CD14-positive monocyte (primary cell): Measurements from ENCODE around the gene HNRNPUL1. TPM values are rescaled to one million over a fixed set of nuclear protein-coding genes. Genes with fewer than 3 reads are reported as not detected.

ENCODE experiments used
- DNase-seq, 3 donors: peaks; one replicate each; pipeline ENCODE4 v3.0.0-alpha.2; 2011 to 2022
- H2AFZ ChIP-seq: 2 replicates; pipeline ENCODE4 v1.6.0; 2012; ENCODE audit warnings: mild to moderate bottlenecking, low read depth, low read length, inconsistent platforms; ENCODE audit not compliant: insufficient read depth, poor library complexity, severe bottlenecking
- H3K27ac ChIP-seq, 2 donors: 1 replicate in 1 of 2; 2 replicates in 1 of 2; pipeline ENCODE4 v1.5.1; 2012 to 2013; ENCODE audit warnings: low read length in 2 of 2, control low read depth in 1 of 2, inconsistent platforms in 1 of 2, low read depth in 1 of 2, mild to moderate bottlenecking in 1 of 2
- H3K27me3 ChIP-seq, 2 donors: one replicate each; pipeline versions ENCODE4 v1.6.0 to v1.6.1; 2011 to 2013; ENCODE audit warnings: low read length in 2 of 2; ENCODE audit not compliant: control insufficient read depth in 2 of 2, insufficient read depth in 2 of 2
- H3K36me3 ChIP-seq, 2 donors: replicated peaks in 1 of 2; 1 replicate in 1 of 2; 2 replicates in 1 of 2; pipeline versions ENCODE4 v1.5.1 to v1.6.1; 2012 to 2013; ENCODE audit warnings: low read length in 2 of 2, control low read depth in 1 of 2, inconsistent platforms in 1 of 2, mild to moderate bottlenecking in 1 of 2; ENCODE audit not compliant: insufficient read depth in 2 of 2, control insufficient read depth in 1 of 2
- H3K4me1 ChIP-seq, 2 donors: 1 replicate in 1 of 2; 2 replicates in 1 of 2; pipeline versions ENCODE4 v1.5.1 to v1.6.1; 2012 to 2013; ENCODE audit warnings: low read length in 2 of 2, control low read depth in 1 of 2, inconsistent platforms in 1 of 2, mild to moderate bottlenecking in 1 of 2, moderate library complexity in 1 of 2; ENCODE audit not compliant: insufficient read depth in 2 of 2, control insufficient read depth in 1 of 2
- H3K4me2 ChIP-seq: replicated peaks from 2 replicates; pipeline ENCODE3; 2012; ENCODE audit warnings: low read length, moderate library complexity, mild to moderate bottlenecking; ENCODE audit not compliant: poor library complexity, severe bottlenecking; ENCODE audit errors: extremely low read depth
- H3K4me3 ChIP-seq, 3 experiments: fragments of 200-600 bp in 1 of 3; sonication (generic) in 1 of 3; replicated peaks in 1 of 3; 1 replicate in 2 of 3; 2 replicates in 1 of 3; pipeline ENCODE4 v1.5.1; 2011 to 2013; ENCODE audit warnings: low read length in 3 of 3, mild to moderate bottlenecking in 3 of 3, control low read depth in 2 of 3, low read depth in 2 of 3, inconsistent platforms in 1 of 3, moderate library complexity in 1 of 3
- H3K79me2 ChIP-seq: 2 replicates; pipeline ENCODE4 v1.6.0; 2012; ENCODE audit warnings: mild to moderate bottlenecking, control low read depth, inconsistent platforms, low read length, moderate library complexity; ENCODE audit not compliant: insufficient read depth
- H3K9ac ChIP-seq: 2 replicates; pipeline ENCODE4 v1.6.0; 2017; ENCODE audit warnings: low read length, mild to moderate bottlenecking; ENCODE audit not compliant: insufficient read depth, poor library complexity, severe bottlenecking
- H3K9me3 ChIP-seq, 2 donors: replicated peaks in 1 of 2; 1 replicate in 1 of 2; 2 replicates in 1 of 2; pipeline versions ENCODE4 v1.5.1 to v1.6.1; 2012 to 2013; ENCODE audit warnings: low read length in 2 of 2, control low read depth in 1 of 2; ENCODE audit not compliant: control insufficient read depth in 1 of 2, insufficient read depth in 1 of 2
- H4K20me1 ChIP-seq: 2 replicates; pipeline ENCODE4 v1.6.0; 2012; ENCODE audit warnings: mild to moderate bottlenecking, low read length, control low read depth, moderate library complexity; ENCODE audit not compliant: insufficient read depth
- H3K27ac Mint-ChIP-seq, 7 donors: one replicate each; pipeline ENCODE4 v1.8.0; 2020; ENCODE audit warnings: mild to moderate bottlenecking in 7 of 7, mixed read lengths in 7 of 7, moderate library complexity in 6 of 7, inconsistent platforms in 2 of 7
- H3K27me3 Mint-ChIP-seq, 3 donors: one replicate each; pipeline ENCODE4 v1.8.0; 2021 to 2022; ENCODE audit warnings: low read depth in 3 of 3, mild to moderate bottlenecking in 3 of 3, mixed read lengths in 3 of 3, moderate library complexity in 3 of 3, inconsistent platforms in 1 of 3
- H3K36me3 Mint-ChIP-seq, 2 donors: one replicate each; pipeline ENCODE4 v1.8.0; 2020; ENCODE audit warnings: mixed read lengths in 2 of 2, inconsistent platforms in 1 of 2, mild to moderate bottlenecking in 1 of 2
- H3K4me1 Mint-ChIP-seq: one replicate; pipeline ENCODE4 v1.8.0; 2020; ENCODE audit warnings: mild to moderate bottlenecking, mixed read lengths
- H3K4me3 Mint-ChIP-seq, 2 donors: one replicate each; pipeline ENCODE4 v1.8.0; 2020; ENCODE audit warnings: mild to moderate bottlenecking in 2 of 2, mixed read lengths in 2 of 2, moderate library complexity in 1 of 2
- H3K9me3 Mint-ChIP-seq, 7 donors: one replicate each; pipeline ENCODE4 v1.8.0; 2020 to 2022; ENCODE audit warnings: mixed read lengths in 7 of 7, mild to moderate bottlenecking in 6 of 7, moderate library complexity in 6 of 7, inconsistent platforms in 2 of 7
- WGBS: methylation state at CpG from one replicate; pipeline ENCODE4 v1.1.5; 2013; ENCODE audit warnings: missing lambda C conversion rate; ENCODE audit not compliant: insufficient coverage; 5-methylcytosine and 5-hydroxymethylcytosine counted together
- intact Hi-C, 2 donors: fragments of 100-400 bp; cut with micrococcal nuclease; formaldehyde crosslinking; loops; one replicate each; pipeline versions ENCODE4 v1.15.0 to v1.15.1; 2023
- polyA plus RNA-seq, 3 donors: library from polyadenylated mRNA; depleted of rRNA in 1 of 3; unstranded in 2 of 3; stranded (reverse) in 1 of 3; fragments of 300-500 nt in 2 of 3; fragments of >200 nt in 1 of 3; fragmentation: Illumina TruSeq in 2 of 3; gene quantifications; 1 replicate in 2 of 3; 2 replicates in 1 of 3; pipeline ENCODE4 v1.2.3, GENCODE V29; 2012 to 2021
- TF ChIP-seq, protein P1 (sequence below): fragments of 200-600 bp; IDR thresholded peaks from one replicate; pipeline ENCODE4 v1.8.0; 2022; ENCODE audit warnings: antibody characterized with exemption, mild to moderate bottlenecking

Gene HNRNPUL1
- polyA plus RNA-seq, 3 donors, result 22.6 to 55.3 (median 30.3) TPM

- no peak overlapping the region for H3K9ac ChIP-seq
- H3K4me1 Mint-ChIP-seq, result peaks cover 21% of the 10 kb centered on the region
- no peak overlapping the region for H3K27ac ChIP-seq
- no peak overlapping the region for H3K4me3 ChIP-seq
- DNase-seq, result no peak
- H3K4me2 ChIP-seq, result no peak overlapping the region
- H3K9me3 ChIP-seq, result no peaks in the 10 kb centered on the region
- no peak overlapping the region for H3K4me3 Mint-ChIP-seq
- H2AFZ ChIP-seq, result no peak overlapping the region
- no peaks in the 10 kb centered on the region for H3K27me3 Mint-ChIP-seq
- TF ChIP-seq, protein P1, sequence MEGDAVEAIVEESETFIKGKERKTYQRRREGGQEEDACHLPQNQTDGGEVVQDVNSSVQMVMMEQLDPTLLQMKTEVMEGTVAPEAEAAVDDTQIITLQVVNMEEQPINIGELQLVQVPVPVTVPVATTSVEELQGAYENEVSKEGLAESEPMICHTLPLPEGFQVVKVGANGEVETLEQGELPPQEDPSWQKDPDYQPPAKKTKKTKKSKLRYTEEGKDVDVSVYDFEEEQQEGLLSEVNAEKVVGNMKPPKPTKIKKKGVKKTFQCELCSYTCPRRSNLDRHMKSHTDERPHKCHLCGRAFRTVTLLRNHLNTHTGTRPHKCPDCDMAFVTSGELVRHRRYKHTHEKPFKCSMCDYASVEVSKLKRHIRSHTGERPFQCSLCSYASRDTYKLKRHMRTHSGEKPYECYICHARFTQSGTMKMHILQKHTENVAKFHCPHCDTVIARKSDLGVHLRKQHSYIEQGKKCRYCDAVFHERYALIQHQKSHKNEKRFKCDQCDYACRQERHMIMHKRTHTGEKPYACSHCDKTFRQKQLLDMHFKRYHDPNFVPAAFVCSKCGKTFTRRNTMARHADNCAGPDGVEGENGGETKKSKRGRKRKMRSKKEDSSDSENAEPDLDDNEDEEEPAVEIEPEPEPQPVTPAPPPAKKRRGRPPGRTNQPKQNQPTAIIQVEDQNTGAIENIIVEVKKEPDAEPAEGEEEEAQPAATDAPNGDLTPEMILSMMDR, result no peak
- no peaks in the 10 kb centered on the region for H3K9me3 Mint-ChIP-seq
- H3K27me3 ChIP-seq, result no peaks in the 10 kb centered on the region
- peaks cover 94 to 98% of the 10 kb centered on the region in 2 donors for H3K36me3 Mint-ChIP-seq
- intact Hi-C loops, result no loop called here
- peak overlapping the region in 5 of 7 donors; percentile 14 to 79 (median 28) for H3K27ac Mint-ChIP-seq
- H3K79me2 ChIP-seq, result peaks cover 49% of the 10 kb centered on the region
- 95% methylated on average over 8 of the region's 10 CpGs for WGBS
- H4K20me1 ChIP-seq, result peaks cover 95% of the 10 kb centered on the region
- peaks cover 96 to 100% of the 10 kb centered on the region in 2 donors for H3K36me3 ChIP-seq
- peaks cover 0 to 13% of the 10 kb centered on the region in 2 donors for H3K4me1 ChIP-seq
Observed at GRCh38 chr19:41294393-41294792, 30.2 kb downstream of the HNRNPUL1 start.

- Histone ChIP-seq H3K27ac (peak overlapping the region in 1 of 2 donors; percentile 77), H3K27me3 (no peaks in the 10 kb centered on the region), H3K4me3 (no peak overlapping the region), H3K4me2 (no peak overlapping the region), H3K79me2 (peaks cover 58% of the 10 kb centered on the region), H3K4me1 (peaks cover 0 to 13% of the 10 kb centered on the region in 2 donors), H4K20me1 (peaks cover 95% of the 10 kb centered on the region), H3K36me3 (peaks cover 97 to 100% of the 10 kb centered on the region in 2 donors), H3K9me3 (no peaks in the 10 kb centered on the region), H2AFZ (no peak overlapping the region), H3K9ac (no peak overlapping the region)
- H3K27me3 Mint-ChIP-seq, result no peaks in the 10 kb centered on the region
- peaks cover 95 to 98% of the 10 kb centered on the region in 2 donors for H3K36me3 Mint-ChIP-seq
- H3K4me1 Mint-ChIP-seq, result peaks cover 23% of the 10 kb centered on the region
- no peaks in the 10 kb centered on the region for H3K9me3 Mint-ChIP-seq
- WGBS, result 100% methylated on average over 3 of the region's 6 CpGs
- H3K4me3 Mint-ChIP-seq, result no peak overlapping the region
- H3K27ac Mint-ChIP-seq, result peak overlapping the region in 2 of 7 donors; percentile 81 to 87
- no peak for DNase-seq
- TF ChIP-seq, protein P1, result no peak
- intact Hi-C loops, result no loop called here
Observed at GRCh38 chr19:41295499-41295898, 31.3 kb downstream of the HNRNPUL1 start.
